Fibroblast of lung (primary cell): ENCODE data around the gene SLC28A1. TPM values are rescaled to one million over a fixed set of nuclear protein-coding genes. Genes with fewer than 3 reads are reported as not detected.

Experiments used
- DNase-seq, 2 donors: peaks; one replicate each; pipeline versions ENCODE4 v3.0.0 to v3.0.0-alpha.2; 2010; ENCODE audit warnings: low read depth in 2 of 2
- H2AFZ ChIP-seq: 2 replicates; pipeline ENCODE4 v1.5.1; 2012; ENCODE audit warnings: low read length, control low read depth, inconsistent platforms
- H3K27ac ChIP-seq: 2 replicates; pipeline ENCODE4 v1.5.1; 2011; ENCODE audit warnings: low read length, control low read depth; ENCODE audit not compliant: insufficient read depth
- H3K27me3 ChIP-seq: 2 replicates; pipeline ENCODE4 v1.5.1; 2011; ENCODE audit warnings: mild to moderate bottlenecking, low read length; ENCODE audit not compliant: control insufficient read depth, insufficient read depth
- H3K36me3 ChIP-seq: 2 replicates; pipeline ENCODE4 v1.5.1; 2011; ENCODE audit warnings: low read length; ENCODE audit not compliant: control insufficient read depth, insufficient read depth
- H3K4me1 ChIP-seq: 2 replicates; pipeline ENCODE4 v1.5.1; 2011; ENCODE audit warnings: low read length; ENCODE audit not compliant: control insufficient read depth, insufficient read depth; ENCODE audit errors: extremely low read depth
- H3K4me2 ChIP-seq: 2 replicates; pipeline ENCODE4 v1.5.1; 2011; ENCODE audit warnings: low read length, control low read depth; ENCODE audit not compliant: insufficient read depth; ENCODE audit errors: extremely low read depth
- H3K4me3 ChIP-seq, 4 experiments: fragments of 200-600 bp in 1 of 4; sonication (generic) in 1 of 4; replicated peaks in 1 of 4; 2 replicates each; pipeline ENCODE4 v1.5.1; 2011 to 2016; ENCODE audit warnings: low read length in 4 of 4, low read depth in 3 of 4, mild to moderate bottlenecking in 3 of 4, control low read depth in 2 of 4, inconsistent platforms in 1 of 4, mixed read lengths in 1 of 4; ENCODE audit not compliant: insufficient read depth in 1 of 4; ENCODE audit errors: control extremely low read depth in 1 of 4
- H3K79me2 ChIP-seq: 2 replicates; pipeline ENCODE4 v1.5.1; 2012; ENCODE audit warnings: mild to moderate bottlenecking, low read length, inconsistent platforms; ENCODE audit not compliant: control insufficient read depth, insufficient read depth
- H3K9ac ChIP-seq: 2 replicates; pipeline ENCODE4 v1.5.1; 2011; ENCODE audit warnings: mild to moderate bottlenecking, low read length, control low read depth; ENCODE audit not compliant: insufficient read depth
- H3K9me3 ChIP-seq: 2 replicates; pipeline ENCODE4 v1.5.1; 2012; ENCODE audit warnings: low read depth, low read length; ENCODE audit not compliant: control insufficient read depth, insufficient read depth
- H4K20me1 ChIP-seq: 2 replicates; pipeline ENCODE4 v1.5.1; 2011; ENCODE audit warnings: low read length; ENCODE audit not compliant: control insufficient read depth, insufficient read depth; ENCODE audit errors: extremely low read depth
- CTCF ChIP-seq, 2 donors: IDR thresholded peaks in 1 of 2; conservative IDR thresholded peaks in 1 of 2; 1 replicate in 1 of 2; 2 replicates in 1 of 2; pipeline ENCODE4 v1.5.1; 2011 to 2012; ENCODE audit warnings: low read length in 2 of 2, control low read depth in 1 of 2, inconsistent platforms in 1 of 2, low read depth in 1 of 2, mild to moderate bottlenecking in 1 of 2
- EZH2 ChIP-seq: IDR thresholded peaks from 2 replicates; pipeline ENCODE4 v1.5.1; 2012; ENCODE audit warnings: low read length, control low read depth, mild to moderate bottlenecking; ENCODE audit errors: missing control alignments
- polyA plus RNA-seq, 2 donors: library from polyadenylated mRNA; depleted of rRNA in 1 of 2; stranded (reverse) in 1 of 2; unstranded in 1 of 2; fragments of >200 nt; gene quantifications; 2 replicates each; pipeline ENCODE4 v1.2.1, GENCODE V29; 2011 to 2012; ENCODE audit warnings: missing spikeins in 1 of 2
- total RNA-seq: library from RNA; depleted of rRNA; stranded (reverse); fragments of >200 nt; gene quantifications from 2 replicates; pipeline ENCODE4 v1.2.1, GENCODE V29; 2014

The SLC28A1 gene
- total and polyA plus RNA-seq, 2 donors (not counting 1 experiment from before 2014, with no cell fraction given) = not detected

GRCh38 chr15:84847382-84847781 lies 37.1 kb upstream of the SLC28A1 start:
- H3K4me3 ChIP-seq = no peak overlapping the region
- no peaks in the 10 kb centered on the region for H3K36me3 ChIP-seq
- H3K79me2 ChIP-seq = no peaks in the 10 kb centered on the region
- H3K4me2 ChIP-seq = no peak overlapping the region
- DNase-seq = no peak
- H3K9me3 ChIP-seq = no peaks in the 10 kb centered on the region
- no peaks in the 10 kb centered on the region for H3K4me1 ChIP-seq
- H3K9ac ChIP-seq = no peak overlapping the region
- TF ChIP-seq EZH2 = no peak
- no peak for TF ChIP-seq CTCF (conservative IDR thresholded peaks at IDR 0.05 in 1 of 2, IDR thresholded peaks at IDR 0.05 in 1 of 2; ENCODE audit: low read depth in 1 of 2, low read length in 2 of 2)
- no peak overlapping the region for H2AFZ ChIP-seq
- H3K27ac ChIP-seq = no peak overlapping the region
- no peaks in the 10 kb centered on the region for H3K27me3 ChIP-seq
- no peaks in the 10 kb centered on the region for H4K20me1 ChIP-seq

GRCh38 chr15:84852212-84852611 lies 32.2 kb upstream of the SLC28A1 start:
- Histone ChIP-seq H2AFZ (no peak overlapping the region), H3K27me3 (no peaks in the 10 kb centered on the region), H3K4me2 (no peak overlapping the region), H3K36me3 (no peaks in the 10 kb centered on the region), H3K9me3 (no peaks in the 10 kb centered on the region), H3K4me1 (no peaks in the 10 kb centered on the region), H4K20me1 (no peaks in the 10 kb centered on the region), H3K9ac (no peak overlapping the region), H3K27ac (no peak overlapping the region), H3K4me3 (no peak overlapping the region), H3K79me2 (no peaks in the 10 kb centered on the region)
- no peak for DNase-seq
- TF ChIP-seq EZH2 = no peak
- TF ChIP-seq CTCF (conservative IDR thresholded peaks at IDR 0.05 in 1 of 2, IDR thresholded peaks at IDR 0.05 in 1 of 2; ENCODE audit: low read depth in 1 of 2, low read length in 2 of 2) = no peak

- no peaks in the 10 kb centered on the region for H3K9me3 ChIP-seq
- H3K4me2 ChIP-seq = no peak overlapping the region
- H3K9ac ChIP-seq = no peak overlapping the region
- no peaks in the 10 kb centered on the region for H4K20me1 ChIP-seq
- no peak overlapping the region for H2AFZ ChIP-seq
- H3K27me3 ChIP-seq = no peaks in the 10 kb centered on the region
- no peak overlapping the region for H3K4me3 ChIP-seq
- no peaks in the 10 kb centered on the region for H3K36me3 ChIP-seq
- no peaks in the 10 kb centered on the region for H3K4me1 ChIP-seq
- no peak for TF ChIP-seq CTCF (conservative IDR thresholded peaks at IDR 0.05 in 1 of 2, IDR thresholded peaks at IDR 0.05 in 1 of 2; ENCODE audit: low read depth in 1 of 2, low read length in 2 of 2)
- TF ChIP-seq EZH2 = no peak
- H3K79me2 ChIP-seq = no peaks in the 10 kb centered on the region
- no peak overlapping the region for H3K27ac ChIP-seq
- DNase-seq = no peak
Measured at GRCh38 chr15:84855136-84855535, 29.3 kb upstream of the SLC28A1 start.
